ENCODE measurements around the gene FNDC3B.
A peak's percentile ranks its signal among the peaks of the same experiment; 100 is the strongest.
"Not testable (repeated sequence)": the region's sequence is repeated elsewhere in the genome, so short reads cannot be mapped to it uniquely, and the experiment has no call there.

Gene FNDC3B

DNA sequence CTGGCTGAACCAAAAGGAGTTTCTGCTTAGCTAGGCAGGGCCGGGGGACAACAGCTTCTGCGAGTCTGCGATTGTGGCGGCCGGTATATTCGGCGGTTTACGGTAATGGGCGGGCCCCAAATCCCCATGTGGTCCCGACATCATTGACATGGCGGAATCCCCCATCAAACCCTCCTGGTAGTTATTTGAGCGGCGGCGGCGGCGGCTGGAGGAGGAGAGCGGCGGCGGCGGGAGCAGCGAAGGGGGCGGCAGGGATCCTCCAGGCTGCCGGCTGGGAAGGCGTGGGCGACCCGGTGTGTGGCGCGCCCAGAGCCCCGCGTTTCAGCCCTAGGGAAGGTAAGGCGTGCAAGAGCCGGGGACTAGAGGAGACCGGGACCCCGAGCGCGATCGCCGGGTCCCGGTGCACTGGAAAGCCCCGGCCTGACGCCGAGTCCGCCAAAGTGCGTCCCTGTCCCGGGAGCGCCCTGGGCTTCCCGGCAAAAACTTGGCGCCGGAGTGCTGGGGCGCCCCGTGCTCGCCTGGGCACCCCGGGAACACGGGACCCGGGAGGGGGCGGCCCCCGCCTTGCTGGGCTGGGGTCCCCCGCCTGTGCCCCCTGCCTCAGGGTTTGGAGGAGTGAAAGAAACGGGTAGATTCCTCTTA lies at the start of gene FNDC3B:
Gene FNDC3B, plus strand, starts transcription at position 143 of the 642 bp plus-strand sequence. CDS start 72,902 bp downstream, outside the sequence.
- peak; percentile 89 for DNase-seq

DNA sequence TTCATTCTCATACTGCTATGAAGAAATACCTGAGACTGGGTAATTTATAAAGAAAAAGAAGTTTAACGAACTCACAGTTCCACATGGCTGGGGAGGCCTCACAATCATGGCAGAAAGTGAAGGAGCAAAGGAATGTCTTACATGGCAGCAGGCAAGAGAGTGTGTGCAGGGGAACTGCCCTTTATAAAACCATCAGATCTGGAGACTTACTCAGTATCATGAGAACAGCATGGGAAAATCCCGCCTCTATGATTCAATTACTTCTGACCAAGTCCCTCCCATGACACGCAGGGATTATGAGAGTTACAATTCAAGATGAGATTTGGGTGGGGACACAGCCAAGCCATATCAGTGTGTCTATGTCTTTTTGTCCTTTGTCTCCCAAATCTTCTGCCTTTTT lies 49.1 kb upstream of the FNDC3B start:
- DNase-seq = not testable (repeated sequence)

- DNase-seq = peak; percentile 8
Observed at GRCh38 chr3:171991166-171991565, 48.2 kb upstream of the FNDC3B start.

- no peak for DNase-seq
Observed at GRCh38 chr3:171994646-171995428, 44.5 kb upstream of the FNDC3B start.

- no peak for DNase-seq
Observed at GRCh38 chr3:171995486-171995885, 43.9 kb upstream of the FNDC3B start.

- DNase-seq = no peak
Observed at GRCh38 chr3:171996178-171996817, 43.1 kb upstream of the FNDC3B start.

DNA sequence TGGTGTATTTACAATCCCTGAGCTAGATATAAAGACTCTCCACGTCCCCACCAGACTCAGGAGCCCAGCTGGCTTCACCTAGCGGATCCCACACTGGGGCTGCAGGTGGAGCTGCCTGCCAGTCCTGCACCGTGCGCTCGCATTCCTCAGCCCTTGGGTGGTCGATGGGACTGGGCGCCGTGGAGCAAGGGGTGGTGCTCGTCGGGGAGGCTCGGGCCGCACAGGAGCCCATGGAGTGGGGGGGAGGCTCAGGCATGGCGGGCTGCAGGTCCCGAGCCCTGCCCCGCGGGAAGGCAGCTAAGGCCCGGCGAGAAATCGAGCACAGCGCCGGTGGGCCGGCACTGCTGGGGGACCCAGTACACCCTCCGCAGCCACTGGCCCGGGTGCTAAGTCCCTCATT lies 40.6 kb upstream of the FNDC3B start:
- not testable (repeated sequence) for DNase-seq

GRCh38 chr3:172001616-172002015 lies 37.8 kb upstream of the FNDC3B start:
- not testable (repeated sequence) for DNase-seq

GRCh38 chr3:172002512-172003078 lies 36.8 kb upstream of the FNDC3B start:
- DNase-seq = no peak

- no peak for DNase-seq
Observed at GRCh38 chr3:172003146-172003545, 36.2 kb upstream of the FNDC3B start.

DNA sequence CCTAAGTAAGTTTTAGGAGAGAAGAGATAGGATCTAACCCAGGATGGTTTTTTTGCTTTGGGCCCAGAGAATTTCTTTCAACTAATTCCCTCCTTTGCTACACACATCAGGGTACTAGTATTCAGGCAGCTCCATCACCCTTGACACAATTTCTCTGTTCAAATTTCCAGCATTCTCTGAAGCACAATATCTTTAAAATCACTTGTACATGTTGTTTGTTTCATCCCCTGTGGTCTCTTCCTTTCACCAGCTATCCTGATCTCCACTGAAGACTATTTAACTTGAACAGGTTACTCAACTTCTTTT lies 32.4 kb upstream of the FNDC3B start:
- no peak for DNase-seq

GRCh38 chr3:172009803-172010202 lies 29.6 kb upstream of the FNDC3B start:
- no peak for DNase-seq

GRCh38 chr3:172012775-172013174 lies 26.6 kb upstream of the FNDC3B start:
- DNase-seq = no peak

DNA sequence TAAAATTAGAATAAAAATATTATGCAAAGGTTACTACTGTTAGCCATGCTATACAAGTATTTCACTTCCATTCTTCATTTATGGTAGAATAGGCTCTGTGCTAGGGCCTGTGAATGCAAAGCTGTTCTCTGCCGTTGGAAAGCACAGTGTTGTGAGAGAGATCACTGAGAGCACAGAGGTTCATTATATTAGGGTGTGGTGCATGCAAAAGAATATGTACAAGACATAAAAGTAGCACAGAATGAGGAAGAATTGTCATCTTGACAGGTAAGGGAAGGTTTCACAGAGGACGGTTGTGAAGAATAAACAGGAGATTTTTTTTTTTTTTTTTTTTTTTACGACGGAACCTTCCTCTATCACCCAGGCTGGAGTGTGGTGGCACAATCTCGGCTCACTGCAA lies 25.2 kb upstream of the FNDC3B start:
- no peak for DNase-seq

- no peak for DNase-seq
Observed at GRCh38 chr3:172018364-172018763, 21.0 kb upstream of the FNDC3B start.

DNA sequence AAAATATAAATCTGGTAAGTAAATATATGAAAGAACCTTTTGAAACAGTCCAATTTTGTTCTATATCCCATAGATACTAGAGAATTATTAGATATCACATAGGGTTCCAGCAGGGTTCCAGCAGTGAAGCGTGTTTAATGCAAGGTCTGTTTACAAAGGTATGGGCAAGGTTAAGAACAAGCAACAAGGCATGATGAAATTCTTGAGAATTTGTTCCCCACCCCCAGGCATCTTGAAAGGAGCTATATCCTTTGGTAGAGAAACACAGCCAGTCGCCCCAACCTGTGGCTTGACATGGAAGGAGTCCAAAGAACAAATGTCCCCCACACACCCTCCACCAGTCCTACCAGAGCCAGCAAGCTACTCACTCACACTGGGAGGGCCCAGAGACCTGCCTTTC lies 18.6 kb upstream of the FNDC3B start:
- no peak for DNase-seq

DNA sequence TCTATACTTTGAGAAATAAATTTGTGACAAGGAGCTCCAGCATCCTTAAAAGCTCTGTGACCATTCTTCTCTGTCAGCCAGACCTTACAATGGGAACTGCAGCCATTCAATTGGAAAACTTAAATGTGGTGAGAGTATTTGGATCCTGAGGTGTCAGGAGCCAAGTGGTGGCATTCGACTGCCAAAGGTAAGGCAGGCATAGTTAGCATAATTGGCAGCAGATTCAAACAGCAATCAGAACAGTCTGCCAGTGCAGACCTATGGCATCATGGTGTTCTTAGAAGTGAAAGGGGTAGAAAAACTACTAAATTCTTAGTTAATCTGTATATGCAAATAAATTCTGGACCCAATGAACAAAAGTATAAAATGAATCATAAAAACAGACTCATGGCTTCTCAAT lies 18.2 kb upstream of the FNDC3B start:
- DNase-seq = no peak

- no peak for DNase-seq
Observed at GRCh38 chr3:172021859-172022258, 17.5 kb upstream of the FNDC3B start.

GRCh38 chr3:172023915-172024314 lies 15.5 kb upstream of the FNDC3B start:
- no peak for DNase-seq

DNA sequence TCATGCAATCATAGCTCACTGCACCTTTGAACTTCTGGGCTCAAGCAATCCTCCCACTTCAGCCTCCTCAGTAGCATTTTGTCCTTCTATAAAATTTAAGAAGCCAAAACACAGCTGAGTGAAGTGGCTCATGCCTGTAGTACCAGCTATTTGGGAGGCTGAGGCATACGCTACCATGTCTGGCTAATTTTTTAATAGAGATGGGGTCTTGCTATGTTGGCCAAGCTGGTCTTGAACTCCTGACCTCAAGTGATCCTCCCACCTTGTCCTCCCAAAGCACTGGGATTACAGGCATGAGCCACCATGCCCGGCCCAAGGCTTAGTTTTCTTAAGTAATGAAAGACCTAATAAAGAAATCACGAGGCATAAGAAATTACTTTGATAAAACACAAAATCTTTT lies 14.7 kb upstream of the FNDC3B start:
- DNase-seq = no peak

- no peak for DNase-seq
Observed at GRCh38 chr3:172029425-172030098, 9.8 kb upstream of the FNDC3B start.

GRCh38 chr3:172030181-172030580 lies 9.2 kb upstream of the FNDC3B start:
- DNase-seq = no peak

DNA sequence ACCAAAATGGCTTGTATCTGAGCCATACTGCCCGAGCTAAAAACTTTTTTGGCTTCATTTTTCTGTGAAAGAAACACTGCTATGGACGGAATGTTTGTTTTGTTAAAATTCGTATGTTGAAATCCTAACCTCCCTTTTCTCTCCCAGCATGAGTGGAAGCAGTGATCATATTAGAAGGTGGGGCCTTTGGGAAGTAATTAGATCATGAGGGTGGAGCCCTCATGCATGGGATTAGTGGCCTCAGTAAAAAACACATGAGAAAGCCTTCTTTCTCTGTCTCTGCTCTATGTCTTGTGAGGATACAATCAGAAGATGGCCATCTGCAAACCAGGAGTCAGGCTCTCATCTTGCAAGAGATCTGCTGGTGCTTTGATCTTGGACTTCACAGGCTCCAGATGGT lies 7.4 kb upstream of the FNDC3B start:
- no peak for DNase-seq
